GM18867 (cell line): ENCODE measurements around the gene KCNK10.

ENCODE experiments used
- ATAC-seq: cut with Tn5 transposase; IDR thresholded peaks from one replicate; pipeline ENCODE4 v1.9.1; 2021; ENCODE audit warnings: mild to moderate bottlenecking, moderate library complexity; ENCODE audit not compliant: unreplicated experiment

Gene KCNK10

DNA sequence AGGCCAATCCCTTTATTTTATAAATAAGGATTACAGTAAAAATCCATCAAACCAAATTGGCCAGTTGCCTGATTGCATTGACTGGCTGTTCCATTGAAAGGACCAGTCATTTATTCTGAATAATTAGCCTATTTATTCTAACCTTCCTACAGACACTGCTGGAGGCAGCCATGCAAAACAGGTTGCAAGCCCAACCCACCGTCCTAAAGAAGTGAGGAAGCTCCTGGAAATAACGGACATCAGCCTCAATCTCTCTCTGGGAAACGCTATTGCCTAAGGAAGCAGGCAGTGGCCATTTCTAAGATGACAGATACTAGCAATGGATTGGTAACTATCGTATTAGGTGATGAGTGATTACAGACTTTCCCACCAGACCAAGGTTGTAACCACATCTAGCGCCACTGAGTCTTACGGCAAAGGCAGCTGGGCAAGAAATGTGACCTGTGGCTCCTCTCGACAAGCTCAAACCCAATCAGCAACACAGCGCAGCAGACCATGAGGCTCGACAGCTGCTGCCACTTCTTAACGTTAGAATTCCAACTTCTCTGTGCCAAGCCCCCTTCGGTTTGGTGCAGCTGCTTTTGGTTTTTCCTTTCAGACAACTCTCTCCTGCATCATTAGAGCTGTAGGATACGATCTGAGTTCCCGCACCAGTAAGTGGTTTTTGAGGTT is 134.2 kb downstream of the KCNK10 start:
- ATAC-seq: peak; percentile 48

DNA sequence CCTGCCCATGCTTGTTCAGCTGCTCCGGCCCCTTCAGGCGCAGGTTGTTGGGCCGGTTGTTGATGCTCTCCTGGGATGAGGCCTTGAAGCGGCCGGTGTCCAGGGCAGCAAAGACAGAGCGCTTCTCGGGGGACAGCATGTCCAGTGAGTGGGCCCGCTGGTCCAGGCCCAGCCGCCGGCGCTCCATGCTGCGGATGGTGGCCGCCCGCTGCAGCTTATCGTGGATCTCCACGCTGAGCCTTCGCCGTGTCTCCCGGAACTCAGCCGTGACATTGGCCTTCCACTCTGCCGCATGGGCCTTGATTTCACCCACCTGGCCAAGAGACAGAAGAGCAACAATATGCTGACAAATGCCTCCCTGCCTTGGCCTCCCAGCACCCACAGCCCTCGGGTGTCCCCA is 137.2 kb downstream of the KCNK10 start:
- no peak for ATAC-seq

DNA sequence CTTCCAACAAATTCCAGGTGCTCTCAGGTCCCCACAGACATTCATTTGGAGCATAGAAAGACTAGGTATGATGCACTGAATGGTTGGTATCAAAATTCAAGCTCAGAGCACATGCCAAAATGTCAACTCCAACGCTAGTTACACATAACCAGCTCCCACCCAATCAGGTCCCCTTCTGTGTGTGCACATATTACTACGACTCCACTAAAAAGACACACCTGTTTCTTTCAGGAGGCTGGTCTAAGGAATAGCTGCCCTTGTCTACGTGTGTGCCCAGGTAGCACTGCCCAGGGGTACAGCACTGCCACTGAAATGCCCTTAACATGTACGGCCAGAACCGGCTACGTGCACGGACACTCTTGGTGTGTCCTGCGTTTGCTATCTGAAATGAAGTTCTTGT is 138.1 kb downstream of the KCNK10 start:
- no peak for ATAC-seq

DNA sequence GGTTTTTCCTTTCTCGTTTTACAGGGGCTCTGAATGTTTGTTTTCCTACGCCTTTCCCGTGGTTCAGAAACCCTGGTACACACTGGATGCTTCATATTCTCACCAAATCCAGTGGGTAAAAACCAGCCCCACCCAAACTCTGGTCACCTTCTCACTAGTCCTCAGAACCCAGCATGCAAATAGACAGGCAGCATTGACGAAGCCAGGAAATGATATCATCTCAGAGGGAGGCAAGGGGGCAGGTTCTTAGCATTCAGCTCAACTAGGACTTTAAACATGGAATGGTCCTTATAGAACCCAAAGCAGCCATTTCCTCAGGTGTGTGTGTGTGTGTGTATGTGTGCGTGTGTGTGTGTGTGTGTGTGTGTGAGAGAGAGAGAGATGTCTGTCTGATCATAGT is 142.0 kb downstream of the KCNK10 start:
- ATAC-seq: peak; percentile 75

DNA sequence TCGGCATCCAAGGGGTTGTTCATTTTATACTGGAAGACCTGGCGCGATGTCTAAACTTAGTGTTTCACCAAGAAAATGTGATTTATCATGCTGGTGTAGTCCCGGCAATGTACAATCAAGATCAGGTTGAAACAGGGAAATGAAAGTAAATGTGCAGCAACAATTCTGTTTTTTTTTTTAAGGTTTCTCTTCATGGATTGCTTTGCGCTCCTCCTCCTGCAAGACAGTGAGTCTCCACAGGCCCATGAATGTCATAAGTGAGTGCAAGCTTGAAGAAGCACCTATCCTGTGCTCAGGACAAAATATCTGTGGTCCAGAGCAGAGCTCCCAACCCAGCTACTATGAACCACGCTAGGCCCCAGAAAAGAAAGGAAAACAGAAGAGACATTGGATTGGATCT is 143.4 kb downstream of the KCNK10 start:
- no peak for ATAC-seq

DNA sequence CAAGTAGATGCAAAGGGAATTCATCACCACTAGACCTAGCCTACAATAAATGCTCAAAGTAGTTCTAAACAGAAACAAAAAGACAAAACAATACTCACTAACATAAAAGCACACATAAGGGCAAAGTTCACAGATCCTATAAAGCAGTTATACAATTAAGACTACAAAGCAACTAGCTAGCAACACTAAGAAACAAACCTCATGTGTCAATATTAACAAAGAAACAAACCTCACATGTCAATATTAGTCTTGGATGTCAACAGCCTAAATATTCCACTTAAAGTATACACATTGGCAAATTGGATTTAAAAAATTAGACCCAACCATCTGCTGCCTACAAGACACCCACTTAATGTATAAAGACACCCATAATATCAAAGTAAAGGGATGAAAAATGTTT is 152.7 kb downstream of the KCNK10 start:
- ATAC-seq: no peak

DNA sequence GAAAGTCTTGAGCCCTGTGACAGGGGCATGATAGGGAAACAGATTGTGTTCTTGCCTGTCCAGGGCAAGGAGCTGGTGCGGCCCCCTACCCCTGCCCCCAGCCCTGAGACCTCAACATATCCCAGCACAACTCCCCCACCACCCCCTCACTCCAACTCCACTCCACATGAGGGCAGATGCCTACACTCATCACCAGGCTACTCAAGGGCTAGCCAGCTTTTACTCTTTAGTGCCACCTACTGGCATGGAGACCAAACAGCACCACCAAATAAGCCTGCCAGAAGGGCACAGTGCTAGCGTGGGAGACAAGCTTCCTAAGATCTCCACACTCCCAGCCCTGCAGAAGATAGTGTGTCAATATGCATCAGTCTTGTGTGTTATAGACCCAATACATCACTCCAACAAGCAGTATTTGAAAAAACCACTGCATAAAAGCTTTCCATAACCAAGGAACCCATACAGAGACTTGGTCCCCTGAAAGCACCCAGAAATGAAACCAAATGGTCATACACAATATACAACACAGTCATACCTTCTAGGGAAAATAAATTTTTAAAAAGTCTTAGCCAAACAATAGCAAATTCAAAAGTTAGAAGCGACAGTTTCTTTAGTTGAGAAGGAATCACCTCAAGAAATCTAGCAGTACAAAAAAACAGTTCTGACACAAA is 154.4 kb downstream of the KCNK10 start:
- ATAC-seq: peak; percentile 89

DNA sequence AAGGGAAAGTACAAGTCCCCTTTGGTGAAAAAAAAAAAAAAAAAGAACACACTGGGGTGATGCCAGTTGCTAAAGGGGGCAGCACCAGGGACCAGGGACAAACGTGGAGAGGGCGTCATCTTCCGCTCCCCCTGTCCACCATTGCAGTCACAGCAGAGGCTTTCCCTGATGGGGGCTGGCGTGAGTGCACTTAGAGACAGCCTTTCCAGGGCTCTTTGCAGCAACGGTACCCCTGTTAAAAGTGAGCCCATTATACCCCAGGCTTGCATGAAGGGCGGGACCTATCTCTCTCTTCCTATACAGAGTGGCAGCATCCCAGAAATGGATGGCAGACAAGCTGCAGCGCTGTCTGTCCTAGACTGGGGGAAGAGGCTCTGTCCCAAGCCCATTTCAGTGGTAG is 155.0 kb downstream of the KCNK10 start:
- no peak for ATAC-seq

DNA sequence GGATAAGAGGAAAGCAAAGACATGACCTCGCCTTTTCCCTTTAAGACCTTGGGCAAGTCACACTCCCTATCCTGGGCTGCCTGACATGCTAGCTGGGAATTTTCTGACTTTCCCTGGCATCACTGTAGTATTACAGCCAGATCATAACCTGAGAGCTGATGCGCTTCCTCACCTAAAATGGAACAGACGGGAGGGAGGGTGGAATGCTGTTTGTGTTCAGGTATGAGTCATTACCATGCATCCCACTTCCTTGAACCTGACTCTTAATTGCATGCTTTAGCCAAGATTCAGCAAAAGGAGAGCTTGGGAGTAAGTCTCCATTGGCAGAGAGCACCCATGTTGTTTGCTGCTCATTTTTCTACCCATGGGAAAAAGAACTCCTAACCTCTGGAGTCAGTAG is 156.5 kb downstream of the KCNK10 start:
- ATAC-seq: no peak

DNA sequence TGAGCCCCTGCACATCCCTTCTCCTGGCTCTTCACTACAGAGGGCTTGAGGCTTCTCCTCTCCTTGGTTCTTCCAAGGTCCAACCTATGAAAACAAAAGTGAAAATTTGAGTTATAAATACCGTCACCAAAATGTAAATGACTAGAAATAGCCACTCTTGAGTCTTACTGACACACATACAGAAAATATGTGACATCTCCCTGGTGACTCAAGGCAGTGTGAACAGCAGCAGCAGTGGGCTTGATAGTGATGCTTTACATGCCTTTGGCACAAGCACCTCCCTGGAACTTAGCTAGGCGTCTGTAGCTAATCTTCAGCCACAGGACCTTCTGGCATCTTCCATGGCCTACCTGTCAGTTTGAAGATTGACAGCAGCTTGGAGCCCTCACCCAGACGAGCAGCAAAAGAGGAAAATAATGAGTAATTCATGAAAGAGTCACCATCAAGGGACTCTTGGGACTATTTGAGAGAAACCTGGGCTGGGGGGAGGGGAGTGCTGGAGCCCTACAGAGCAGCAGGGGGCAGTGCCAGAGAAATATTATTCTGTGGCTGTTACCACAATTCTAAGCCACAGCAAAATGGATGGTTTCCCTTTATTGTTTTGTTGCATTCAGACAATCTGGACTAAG is 158.0 kb downstream of the KCNK10 start:
- ATAC-seq: no peak

DNA sequence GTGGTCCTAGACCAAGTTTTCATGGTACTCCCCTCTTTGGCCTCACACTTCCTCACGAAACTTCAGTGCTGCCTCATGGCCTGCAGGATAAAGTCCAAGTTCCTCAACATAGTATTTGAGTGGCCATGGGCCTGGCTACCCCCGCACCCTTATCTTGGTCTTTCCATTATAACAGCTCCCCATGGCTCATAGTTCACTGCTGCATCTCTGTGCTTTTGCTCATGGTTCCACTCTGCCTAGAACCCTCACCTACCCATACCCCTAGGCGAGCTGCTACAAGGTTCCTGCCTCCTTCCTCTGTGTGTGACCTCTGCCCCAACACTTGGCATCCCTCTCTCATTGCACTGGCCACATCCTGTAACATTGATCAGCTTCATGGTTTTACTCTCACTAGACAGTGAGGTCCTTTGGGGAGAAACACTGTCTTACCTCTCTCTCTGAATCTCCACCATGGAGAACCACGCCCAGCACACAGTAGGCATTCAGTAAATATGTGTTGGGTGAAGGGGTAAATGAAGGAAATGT is 159.3 kb downstream of the KCNK10 start:
- no peak for ATAC-seq

DNA sequence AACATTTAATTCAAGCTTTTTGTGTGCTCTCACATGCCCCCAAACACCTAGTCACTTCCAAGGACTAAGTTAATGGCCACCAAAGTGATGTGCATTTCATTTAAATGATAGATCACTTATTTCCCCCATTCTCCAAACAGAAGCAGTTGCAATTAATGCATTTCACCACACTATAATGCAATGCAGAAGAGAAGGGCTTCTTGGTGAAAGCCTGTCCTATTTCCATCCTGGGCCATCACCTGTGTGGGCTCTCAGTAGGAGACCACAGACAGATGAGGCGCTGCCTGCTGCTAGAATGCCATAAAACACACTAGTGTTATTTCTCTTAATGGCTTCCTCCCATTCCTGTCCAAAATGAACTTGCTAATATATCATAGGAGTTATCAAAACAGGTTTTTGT is 166.9 kb downstream of the KCNK10 start:
- ATAC-seq: no peak

DNA sequence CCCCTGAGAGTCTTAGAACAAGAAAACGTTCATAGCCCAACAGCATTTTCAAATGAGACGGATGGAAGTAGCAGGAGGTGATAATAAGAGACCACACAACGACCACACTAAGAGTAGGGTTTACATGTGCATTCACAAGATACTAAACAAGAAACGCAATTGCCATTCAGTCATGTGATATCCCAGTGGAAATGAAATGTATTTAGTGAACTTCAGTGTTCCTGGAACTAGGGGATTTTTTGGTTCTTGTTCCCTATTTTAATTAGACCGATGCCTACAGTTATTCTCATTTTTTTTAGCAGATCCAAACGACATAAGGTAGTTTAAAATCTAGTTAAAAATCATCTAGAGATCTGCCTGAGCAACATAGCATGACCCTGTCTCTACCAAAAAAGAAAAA is 168.1 kb downstream of the KCNK10 start:
- no peak for ATAC-seq

DNA sequence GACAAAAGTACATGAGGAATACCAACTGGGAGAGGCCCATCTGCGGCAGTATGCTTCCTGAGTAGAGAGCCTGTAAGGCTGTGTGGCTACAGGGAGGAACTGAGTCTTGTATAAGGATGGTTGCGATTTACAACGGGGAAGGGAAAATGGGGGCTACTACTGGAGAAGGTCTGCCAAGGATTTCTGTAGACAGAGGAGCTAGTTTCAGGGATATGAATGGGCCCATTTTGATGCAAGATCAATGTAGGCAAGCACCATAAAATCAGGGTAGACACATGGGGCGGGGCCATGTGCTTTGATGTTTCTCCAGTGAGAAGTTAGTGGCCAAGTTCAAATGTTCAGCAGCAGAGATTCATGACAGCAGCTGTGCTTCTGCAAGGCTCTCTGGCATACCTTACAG is 168.7 kb downstream of the KCNK10 start:
- ATAC-seq: no peak

DNA sequence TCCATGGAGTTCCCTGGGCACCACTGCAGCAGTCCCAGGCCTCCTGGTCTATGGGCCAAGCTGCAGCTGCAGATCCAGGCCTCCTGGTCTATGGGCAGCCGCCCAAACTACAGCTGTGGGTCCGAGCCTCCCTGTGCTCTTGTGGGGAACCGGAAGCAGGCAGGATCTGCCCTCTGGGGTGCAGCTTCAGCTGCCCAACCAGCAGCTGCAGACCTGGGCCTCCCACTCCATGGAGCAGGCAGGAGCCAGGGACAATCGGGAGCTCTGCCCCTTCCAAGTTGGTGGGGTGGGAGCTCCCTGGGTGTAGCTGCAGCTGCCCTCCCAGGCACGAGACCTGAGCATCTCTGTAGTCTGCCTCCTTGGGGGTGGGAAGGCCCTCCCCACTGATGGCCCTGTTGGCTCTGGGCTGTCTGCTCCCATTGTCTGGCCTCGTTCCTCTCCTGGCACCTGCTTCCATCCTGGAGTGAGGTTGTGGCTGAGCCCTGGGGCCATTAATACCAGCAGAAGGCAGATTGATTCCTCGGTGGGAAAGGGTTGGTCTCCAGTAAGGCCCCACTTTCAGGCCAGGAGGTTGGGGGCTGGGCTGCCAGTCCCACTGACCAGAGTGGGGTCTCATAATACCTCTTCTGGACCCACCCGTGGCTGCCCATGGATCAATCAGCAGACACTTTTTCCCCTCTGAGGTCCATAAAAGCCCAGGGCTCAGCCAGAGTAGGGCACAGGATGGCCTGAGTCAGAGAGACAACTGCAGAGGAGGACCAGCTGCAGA is 176.0 kb downstream of the KCNK10 start:
- ATAC-seq: no peak

DNA sequence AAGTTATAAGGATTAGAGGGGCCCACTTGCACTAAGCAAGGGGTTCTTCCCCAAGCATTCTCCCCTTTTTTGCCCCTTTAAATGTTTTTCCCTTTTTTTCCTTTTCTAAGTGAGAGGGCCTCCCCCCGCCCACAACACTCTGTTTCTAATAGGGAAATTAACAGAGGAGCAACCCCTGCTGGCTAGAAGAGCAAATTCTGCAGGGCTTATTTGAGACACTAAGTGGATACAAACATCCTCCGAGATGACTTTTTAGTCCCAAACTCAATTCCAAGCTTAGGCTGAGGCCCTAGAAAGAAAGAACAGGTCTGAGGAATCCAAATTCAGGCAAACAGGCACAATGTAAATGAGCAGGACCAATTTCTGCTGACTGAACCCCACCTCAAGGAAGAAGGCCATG is 179.3 kb downstream of the KCNK10 start:
- ATAC-seq: no peak

DNA sequence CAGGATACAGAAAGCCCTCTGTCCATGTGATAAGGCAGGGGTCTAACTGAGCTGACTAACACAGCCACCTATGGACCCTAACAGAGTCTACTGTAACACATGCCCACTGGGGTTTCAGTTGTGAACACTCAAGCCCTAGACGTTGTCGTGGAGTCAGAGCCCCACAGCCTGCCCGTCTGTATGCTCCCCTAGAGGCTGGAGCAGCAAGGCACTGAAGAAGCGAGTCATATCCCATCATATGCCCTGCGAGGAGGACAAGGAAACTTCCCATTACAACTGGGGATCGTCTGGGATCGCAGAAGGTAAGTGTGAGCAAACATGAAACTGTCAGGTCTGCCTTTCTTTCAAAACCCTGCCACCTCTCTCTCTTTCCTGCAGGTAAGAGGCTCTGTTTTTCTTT is 180.1 kb downstream of the KCNK10 start:
- ATAC-seq: no peak

DNA sequence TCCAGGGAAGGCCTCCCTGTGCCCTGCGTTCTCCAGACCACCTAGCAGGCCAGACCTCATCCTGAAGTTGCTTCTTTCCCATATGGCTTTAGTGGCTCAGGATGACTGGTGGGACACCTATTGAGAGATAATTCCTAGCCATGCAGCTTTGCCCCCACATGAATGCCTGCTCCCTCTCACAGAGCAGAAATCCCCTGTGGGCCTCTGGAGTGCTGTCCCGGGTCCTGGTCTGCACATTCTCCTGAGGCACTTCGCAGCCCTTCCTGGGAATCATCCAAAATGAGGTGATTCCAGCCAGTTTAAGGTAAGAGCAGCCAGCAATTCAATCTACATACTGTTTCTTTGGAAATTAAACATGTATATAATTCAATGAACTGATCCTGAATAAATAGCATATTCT is 182.2 kb downstream of the KCNK10 start:
- no peak for ATAC-seq

DNA sequence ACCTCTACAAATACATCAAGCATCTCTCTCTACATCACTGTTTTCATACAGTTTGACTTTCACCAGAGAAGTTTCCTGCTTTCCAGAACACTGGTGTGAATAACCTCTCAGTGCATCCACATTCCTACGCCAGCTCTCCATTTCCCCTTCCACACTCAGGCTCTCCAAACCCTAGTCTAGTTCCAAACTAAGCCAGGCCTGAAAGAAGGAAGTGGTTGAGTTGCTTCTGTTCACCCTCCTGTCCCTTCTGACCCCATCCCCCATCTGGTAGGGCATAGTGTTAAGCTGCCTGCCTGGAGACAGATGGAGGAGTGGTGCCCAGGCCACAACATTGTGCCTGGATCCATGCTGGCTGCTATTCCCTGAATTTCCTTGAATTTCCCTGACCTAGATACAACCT is 185.7 kb downstream of the KCNK10 start:
- ATAC-seq: no peak
